Liver (tissue), 3 donors: ENCODE measurements around the gene PCAT7.

Experiments
- EGR1 ChIP-seq, 2 donors: IDR thresholded peaks; 2 replicates each; pipeline ENCODE4 v1.6.1; 2016 to 2018; ENCODE audit warnings: antibody characterized with exemption in 2 of 2, low read depth in 2 of 2
- HNF4A ChIP-seq, 2 donors: conservative IDR thresholded peaks; 2 replicates each; pipeline ENCODE4 v1.6.1; 2016; ENCODE audit warnings: antibody characterized with exemption in 2 of 2, mild to moderate bottlenecking in 2 of 2
- RAD21 ChIP-seq, 2 donors: IDR thresholded peaks; 2 replicates each; pipeline ENCODE4 v1.6.1; 2016; ENCODE audit warnings: antibody characterized with exemption in 2 of 2, mild to moderate bottlenecking in 2 of 2
- SP1 ChIP-seq: IDR thresholded peaks from 2 replicates; pipeline ENCODE4 v1.6.1; 2018; ENCODE audit warnings: antibody characterized with exemption, mild to moderate bottlenecking
- TAF1 ChIP-seq: conservative IDR thresholded peaks from 2 replicates; pipeline ENCODE4 v1.6.1; 2016; ENCODE audit warnings: antibody characterized with exemption, mild to moderate bottlenecking
- YY1 ChIP-seq: IDR thresholded peaks from 2 replicates; pipeline ENCODE4 v1.6.1; 2016; ENCODE audit warnings: antibody characterized with exemption, mild to moderate bottlenecking
- TF ChIP-seq, protein P1 (sequence below): fragments of 150-350 bp; IDR thresholded peaks from 2 replicates; pipeline ENCODE4 v1.5.1; 2017; ENCODE audit warnings: improper control_type of control experiment, low read depth, low read length; ENCODE audit not compliant: missing input control
- TF ChIP-seq, protein P2 (sequence below): IDR thresholded peaks from 2 replicates; pipeline ENCODE4 v1.6.1; 2016; ENCODE audit warnings: antibody characterized with exemption, mild to moderate bottlenecking
- TF ChIP-seq, protein P3 (sequence below): IDR thresholded peaks from 2 replicates; pipeline ENCODE4 v1.6.1; 2016; ENCODE audit warnings: antibody characterized with exemption
- donor health status: healthy.
- donor health status: healthy.

DNA sequence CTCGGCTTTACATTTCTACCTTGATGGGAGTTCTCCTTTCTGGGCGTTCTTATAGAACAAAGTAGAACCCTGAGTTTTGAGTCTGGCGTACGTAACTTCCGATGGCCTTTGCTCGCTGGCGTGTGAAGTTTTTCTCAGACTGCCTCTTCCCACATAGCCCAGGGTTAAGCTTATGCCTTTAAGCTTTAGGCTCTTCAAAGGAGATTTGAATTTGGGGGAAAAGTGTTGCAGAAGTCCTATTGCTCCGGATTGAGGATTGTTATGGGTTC, 52.5 kb downstream of the PCAT7 start:
- TF ChIP-seq, protein P1, sequence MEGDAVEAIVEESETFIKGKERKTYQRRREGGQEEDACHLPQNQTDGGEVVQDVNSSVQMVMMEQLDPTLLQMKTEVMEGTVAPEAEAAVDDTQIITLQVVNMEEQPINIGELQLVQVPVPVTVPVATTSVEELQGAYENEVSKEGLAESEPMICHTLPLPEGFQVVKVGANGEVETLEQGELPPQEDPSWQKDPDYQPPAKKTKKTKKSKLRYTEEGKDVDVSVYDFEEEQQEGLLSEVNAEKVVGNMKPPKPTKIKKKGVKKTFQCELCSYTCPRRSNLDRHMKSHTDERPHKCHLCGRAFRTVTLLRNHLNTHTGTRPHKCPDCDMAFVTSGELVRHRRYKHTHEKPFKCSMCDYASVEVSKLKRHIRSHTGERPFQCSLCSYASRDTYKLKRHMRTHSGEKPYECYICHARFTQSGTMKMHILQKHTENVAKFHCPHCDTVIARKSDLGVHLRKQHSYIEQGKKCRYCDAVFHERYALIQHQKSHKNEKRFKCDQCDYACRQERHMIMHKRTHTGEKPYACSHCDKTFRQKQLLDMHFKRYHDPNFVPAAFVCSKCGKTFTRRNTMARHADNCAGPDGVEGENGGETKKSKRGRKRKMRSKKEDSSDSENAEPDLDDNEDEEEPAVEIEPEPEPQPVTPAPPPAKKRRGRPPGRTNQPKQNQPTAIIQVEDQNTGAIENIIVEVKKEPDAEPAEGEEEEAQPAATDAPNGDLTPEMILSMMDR = no peak
- TF ChIP-seq RAD21 (IDR thresholded peaks at IDR 0.05) (no peak), YY1 (no peak), SP1 (no peak), EGR1 (IDR thresholded peaks at IDR 0.05; ENCODE audit: low read depth in 2 of 2) (no peak), TAF1 (no peak), HNF4A (conservative IDR thresholded peaks at IDR 0.05) (no peak)
- TF ChIP-seq, protein P2, sequence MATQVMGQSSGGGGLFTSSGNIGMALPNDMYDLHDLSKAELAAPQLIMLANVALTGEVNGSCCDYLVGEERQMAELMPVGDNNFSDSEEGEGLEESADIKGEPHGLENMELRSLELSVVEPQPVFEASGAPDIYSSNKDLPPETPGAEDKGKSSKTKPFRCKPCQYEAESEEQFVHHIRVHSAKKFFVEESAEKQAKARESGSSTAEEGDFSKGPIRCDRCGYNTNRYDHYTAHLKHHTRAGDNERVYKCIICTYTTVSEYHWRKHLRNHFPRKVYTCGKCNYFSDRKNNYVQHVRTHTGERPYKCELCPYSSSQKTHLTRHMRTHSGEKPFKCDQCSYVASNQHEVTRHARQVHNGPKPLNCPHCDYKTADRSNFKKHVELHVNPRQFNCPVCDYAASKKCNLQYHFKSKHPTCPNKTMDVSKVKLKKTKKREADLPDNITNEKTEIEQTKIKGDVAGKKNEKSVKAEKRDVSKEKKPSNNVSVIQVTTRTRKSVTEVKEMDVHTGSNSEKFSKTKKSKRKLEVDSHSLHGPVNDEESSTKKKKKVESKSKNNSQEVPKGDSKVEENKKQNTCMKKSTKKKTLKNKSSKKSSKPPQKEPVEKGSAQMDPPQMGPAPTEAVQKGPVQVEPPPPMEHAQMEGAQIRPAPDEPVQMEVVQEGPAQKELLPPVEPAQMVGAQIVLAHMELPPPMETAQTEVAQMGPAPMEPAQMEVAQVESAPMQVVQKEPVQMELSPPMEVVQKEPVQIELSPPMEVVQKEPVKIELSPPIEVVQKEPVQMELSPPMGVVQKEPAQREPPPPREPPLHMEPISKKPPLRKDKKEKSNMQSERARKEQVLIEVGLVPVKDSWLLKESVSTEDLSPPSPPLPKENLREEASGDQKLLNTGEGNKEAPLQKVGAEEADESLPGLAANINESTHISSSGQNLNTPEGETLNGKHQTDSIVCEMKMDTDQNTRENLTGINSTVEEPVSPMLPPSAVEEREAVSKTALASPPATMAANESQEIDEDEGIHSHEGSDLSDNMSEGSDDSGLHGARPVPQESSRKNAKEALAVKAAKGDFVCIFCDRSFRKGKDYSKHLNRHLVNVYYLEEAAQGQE = no peak
- TF ChIP-seq, protein P3, sequence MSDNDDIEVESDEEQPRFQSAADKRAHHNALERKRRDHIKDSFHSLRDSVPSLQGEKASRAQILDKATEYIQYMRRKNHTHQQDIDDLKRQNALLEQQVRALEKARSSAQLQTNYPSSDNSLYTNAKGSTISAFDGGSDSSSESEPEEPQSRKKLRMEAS = no peak
